HUES6 (cell line): Measurements from ENCODE around the gene GPC6.

Source experiments
- H3K27ac ChIP-seq: 2 replicates; pipeline ENCODE4 v1.7.0; 2013; ENCODE audit warnings: low read depth, mild to moderate bottlenecking, low read length, inconsistent platforms
- H3K27me3 ChIP-seq: 2 replicates; pipeline ENCODE4 v1.6.1; 2013; ENCODE audit warnings: low read length; ENCODE audit not compliant: control insufficient read depth, insufficient read depth
- H3K36me3 ChIP-seq: 2 replicates; pipeline ENCODE4 v1.6.1; 2013; ENCODE audit warnings: low read length; ENCODE audit not compliant: control insufficient read depth, insufficient read depth
- H3K4me1 ChIP-seq: 2 replicates; pipeline ENCODE4 v1.6.1; 2013; ENCODE audit warnings: low read length; ENCODE audit not compliant: control insufficient read depth, insufficient read depth
- H3K4me3 ChIP-seq: 2 replicates; pipeline ENCODE4 v1.5.1; 2013; ENCODE audit warnings: low read depth, low read length
- H3K9ac ChIP-seq: one replicate; pipeline ENCODE4 v1.6.1; 2013; ENCODE audit warnings: mild to moderate bottlenecking, low read length
- H3K9me3 ChIP-seq: 2 replicates; pipeline ENCODE4 v1.6.1; 2013; ENCODE audit warnings: low read depth, low read length; ENCODE audit not compliant: control insufficient read depth, insufficient read depth

Gene GPC6

DNA sequence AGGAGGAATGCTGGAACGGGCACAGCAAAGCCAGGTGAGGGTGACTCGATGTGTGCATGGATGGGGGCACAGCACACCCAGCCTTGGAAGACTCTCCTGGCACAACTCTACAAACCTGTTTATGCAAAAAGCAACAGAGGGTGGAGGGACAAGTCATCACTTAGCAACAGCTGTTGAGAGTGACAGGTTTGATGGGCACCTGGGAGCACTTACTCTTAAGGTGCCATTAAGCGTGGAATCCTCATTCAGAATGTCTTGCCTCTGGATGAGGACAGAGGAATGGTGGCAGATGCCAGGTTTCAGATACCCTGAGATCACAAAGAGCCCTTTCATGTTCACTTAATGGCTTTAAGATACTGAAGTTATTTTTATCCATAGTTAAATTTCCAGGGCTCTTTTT is 1155.9 kb downstream of the GPC6 start:
- H3K4me3 ChIP-seq: no peak overlapping the region
- no peaks in the 10 kb centered on the region for H3K36me3 ChIP-seq
- no peaks in the 10 kb centered on the region for H3K27me3 ChIP-seq
- H3K4me1 ChIP-seq: peaks cover 7% of the 10 kb centered on the region; the same call in 1 of the 2 replicates
- H3K9ac ChIP-seq: no peak overlapping the region
- H3K9me3 ChIP-seq: no peaks in the 10 kb centered on the region
- no peak overlapping the region for H3K27ac ChIP-seq

GRCh38 chr13:94382960-94383359 is 1156.4 kb downstream of the GPC6 start:
- H3K4me1 ChIP-seq: peaks cover 9% of the 10 kb centered on the region; the same call in 1 of the 2 replicates
- no peak overlapping the region for H3K9ac ChIP-seq
- H3K9me3 ChIP-seq: no peaks in the 10 kb centered on the region
- no peak overlapping the region for H3K27ac ChIP-seq
- H3K4me3 ChIP-seq: no peak overlapping the region
- H3K27me3 ChIP-seq: no peaks in the 10 kb centered on the region
- H3K36me3 ChIP-seq: no peaks in the 10 kb centered on the region

DNA sequence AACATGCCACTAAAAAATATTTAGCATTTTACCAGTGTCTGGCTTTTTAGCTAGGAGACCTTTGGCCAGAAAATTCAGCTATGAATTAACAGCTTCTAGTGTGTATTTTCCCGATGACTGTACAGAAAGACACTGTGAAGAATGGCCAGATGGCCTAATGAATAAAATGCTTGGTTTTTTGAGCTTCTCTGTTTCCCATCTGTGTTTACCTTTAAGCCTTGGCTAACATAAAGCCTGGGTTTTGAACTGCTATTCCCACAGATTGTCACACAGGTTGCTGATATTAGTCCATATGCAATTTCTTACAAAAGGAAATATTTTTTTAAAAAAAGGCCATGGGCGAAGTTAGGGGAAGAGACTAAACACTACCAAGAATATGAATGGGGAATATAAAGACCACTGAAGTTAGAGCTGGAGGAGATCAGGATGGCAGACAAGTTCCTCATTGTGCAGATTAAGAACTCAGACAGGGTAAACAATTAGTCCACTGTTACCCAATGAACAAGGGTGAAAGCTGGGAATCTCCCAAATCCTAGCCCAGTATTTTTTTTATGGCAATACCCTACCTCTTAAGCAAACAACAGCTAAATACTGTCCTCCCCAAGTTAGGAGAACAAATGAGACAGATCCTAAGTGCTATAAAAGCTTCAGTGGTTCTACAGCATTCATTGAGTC is 1157.8 kb downstream of the GPC6 start:
- Histone ChIP-seq H3K4me3 (no peak overlapping the region), H3K9me3 (no peaks in the 10 kb centered on the region), H3K27ac (no peak overlapping the region), H3K4me1 (peaks cover 9% of the 10 kb centered on the region; the same call in 1 of the 2 replicates), H3K36me3 (no peaks in the 10 kb centered on the region), H3K9ac (no peak overlapping the region), H3K27me3 (no peaks in the 10 kb centered on the region)

DNA sequence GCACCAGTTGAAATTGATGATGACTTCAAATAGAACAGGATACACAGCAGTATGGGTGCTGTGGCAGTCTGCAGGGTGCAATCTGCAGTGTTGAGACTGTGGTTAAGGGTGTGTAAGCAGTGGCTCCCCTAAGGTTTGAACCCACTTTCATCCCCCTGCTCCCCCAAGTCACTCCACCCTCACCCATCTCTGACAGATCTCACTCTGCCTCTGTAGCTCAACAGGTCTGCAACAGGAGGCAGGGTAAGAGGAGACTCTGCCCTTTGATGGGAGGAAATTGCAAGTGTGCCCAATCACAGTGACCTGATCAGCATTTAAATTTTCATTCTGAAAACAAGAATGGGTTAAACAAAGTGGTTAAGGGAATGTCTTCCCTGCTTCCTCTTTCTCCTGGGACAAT is 1160.4 kb downstream of the GPC6 start:
- no peaks in the 10 kb centered on the region for H3K36me3 ChIP-seq
- H3K9ac ChIP-seq: no peak overlapping the region
- no peaks in the 10 kb centered on the region for H3K27me3 ChIP-seq
- H3K4me1 ChIP-seq: peaks cover 9% of the 10 kb centered on the region; the same call in 1 of the 2 replicates
- no peaks in the 10 kb centered on the region for H3K9me3 ChIP-seq
- no peak overlapping the region for H3K4me3 ChIP-seq
- H3K27ac ChIP-seq: no peak overlapping the region

GRCh38 chr13:94389604-94390351 is 1163.2 kb downstream of the GPC6 start:
- Histone ChIP-seq H3K9me3 (no peaks in the 10 kb centered on the region), H3K4me1 (peaks cover 9% of the 10 kb centered on the region; the same call in 1 of the 2 replicates), H3K9ac (no peak overlapping the region), H3K27me3 (no peaks in the 10 kb centered on the region), H3K27ac (no peak overlapping the region), H3K4me3 (no peak overlapping the region), H3K36me3 (no peaks in the 10 kb centered on the region)

GRCh38 chr13:94390881-94391280 is 1164.3 kb downstream of the GPC6 start:
- H3K4me1 ChIP-seq: peaks cover 9% of the 10 kb centered on the region; the same call in 1 of the 2 replicates
- no peak overlapping the region for H3K27ac ChIP-seq
- H3K4me3 ChIP-seq: no peak overlapping the region
- H3K9me3 ChIP-seq: no peaks in the 10 kb centered on the region
- no peaks in the 10 kb centered on the region for H3K27me3 ChIP-seq
- no peaks in the 10 kb centered on the region for H3K36me3 ChIP-seq
- H3K9ac ChIP-seq: no peak overlapping the region

- H3K27ac ChIP-seq: no peak overlapping the region
- H3K4me3 ChIP-seq: no peak overlapping the region
- H3K27me3 ChIP-seq: no peaks in the 10 kb centered on the region
- no peak overlapping the region for H3K9ac ChIP-seq
- no peaks in the 10 kb centered on the region for H3K4me1 ChIP-seq
- H3K9me3 ChIP-seq: no peaks in the 10 kb centered on the region
- H3K36me3 ChIP-seq: no peaks in the 10 kb centered on the region
These were observed 1168.1 kb downstream of the GPC6 start for GRCh38 chr13:94394723-94395122.

DNA sequence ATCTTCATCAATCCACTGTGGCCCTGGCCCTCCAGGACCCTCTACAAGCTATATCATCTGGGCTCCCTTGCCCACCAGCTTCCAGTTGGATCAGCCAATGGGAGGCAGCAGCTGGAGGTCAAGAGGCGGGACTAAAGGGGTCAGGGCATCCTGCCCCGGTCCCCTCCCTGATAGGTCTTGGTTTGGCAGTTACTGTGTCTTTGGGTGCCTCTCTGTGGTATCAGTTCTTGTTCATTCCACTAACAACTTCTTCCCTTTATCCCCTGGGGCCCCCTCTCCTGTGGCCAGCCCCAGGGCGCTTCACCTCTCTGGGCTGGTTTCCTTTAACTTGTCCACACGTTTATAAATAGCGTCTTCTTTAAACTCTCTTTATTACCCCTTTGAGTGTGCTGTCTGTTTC is 1169.3 kb downstream of the GPC6 start:
- Histone ChIP-seq H3K9ac (no peak overlapping the region), H3K27ac (no peak overlapping the region), H3K4me3 (no peak overlapping the region), H3K4me1 (no peaks in the 10 kb centered on the region), H3K9me3 (no peaks in the 10 kb centered on the region), H3K36me3 (no peaks in the 10 kb centered on the region), H3K27me3 (no peaks in the 10 kb centered on the region)

DNA sequence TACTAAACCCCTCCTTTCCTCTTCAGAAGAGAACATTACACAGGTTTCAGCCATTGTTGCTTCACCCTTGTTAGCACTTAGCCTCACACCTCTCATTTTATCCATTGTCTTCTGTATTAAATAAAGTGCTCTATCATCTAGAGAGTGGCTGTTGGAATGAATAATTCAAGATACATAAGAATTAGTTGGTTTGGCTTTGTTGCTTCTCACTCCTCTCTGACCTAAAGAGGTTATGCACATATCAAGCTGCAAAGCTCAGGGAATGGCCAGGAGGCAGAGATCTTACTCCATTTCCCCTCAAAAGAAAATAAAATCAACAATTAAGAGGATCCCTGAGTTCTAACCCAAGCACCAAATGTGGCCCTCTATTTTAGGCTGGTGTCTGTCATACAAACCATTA is 1173.2 kb downstream of the GPC6 start:
- H3K27me3 ChIP-seq: no peaks in the 10 kb centered on the region
- H3K9ac ChIP-seq: no peak overlapping the region
- no peak overlapping the region for H3K4me3 ChIP-seq
- H3K4me1 ChIP-seq: no peaks in the 10 kb centered on the region
- no peak overlapping the region for H3K27ac ChIP-seq
- no peaks in the 10 kb centered on the region for H3K9me3 ChIP-seq
- H3K36me3 ChIP-seq: no peaks in the 10 kb centered on the region

DNA sequence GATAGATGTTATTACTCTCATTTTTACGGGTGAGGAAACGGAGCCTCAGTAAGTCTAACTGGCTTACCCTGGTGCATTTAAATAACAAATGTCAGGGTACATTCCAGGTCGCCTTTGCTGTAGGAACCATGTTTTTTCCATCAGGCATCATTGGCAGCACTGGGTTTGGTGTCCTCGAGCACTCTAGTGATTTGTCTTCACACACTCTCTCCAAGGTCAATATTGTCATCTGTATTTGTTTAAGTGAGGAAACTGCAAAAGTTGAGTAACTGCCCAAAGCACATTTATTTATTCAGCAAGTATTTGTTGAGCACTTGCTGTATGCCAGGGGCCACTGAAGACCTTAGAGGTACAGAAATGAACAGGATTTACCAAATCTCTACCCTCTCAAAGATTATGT is 1174.3 kb downstream of the GPC6 start:
- Histone ChIP-seq H3K4me1 (no peaks in the 10 kb centered on the region), H3K27me3 (no peaks in the 10 kb centered on the region), H3K9ac (no peak overlapping the region), H3K36me3 (no peaks in the 10 kb centered on the region), H3K4me3 (no peak overlapping the region), H3K9me3 (no peaks in the 10 kb centered on the region), H3K27ac (no peak overlapping the region)

- no peaks in the 10 kb centered on the region for H3K9me3 ChIP-seq
- no peaks in the 10 kb centered on the region for H3K27me3 ChIP-seq
- no peak overlapping the region for H3K27ac ChIP-seq
- H3K4me1 ChIP-seq: no peaks in the 10 kb centered on the region
- no peaks in the 10 kb centered on the region for H3K36me3 ChIP-seq
- no peak overlapping the region for H3K4me3 ChIP-seq
- no peak overlapping the region for H3K9ac ChIP-seq
These were observed 1181.9 kb downstream of the GPC6 start for GRCh38 chr13:94408314-94409036.
